Progenitor cell of endocrine pancreas (in vitro differentiated cells): ENCODE measurements around the gene ATP10A. TPM values are rescaled to one million over a fixed set of nuclear protein-coding genes. Genes with fewer than 3 reads are reported as not detected.

Source experiments
- DNase-seq: peaks from one replicate; pipeline ENCODE4 v3.0.0; 2021; ENCODE audit warnings: low spot score; ENCODE audit not compliant: unreplicated experiment
- H3K27ac Mint-ChIP-seq: 2 replicates; pipeline ENCODE4 v1.8.0; 2021; ENCODE audit warnings: mild to moderate bottlenecking, moderate library complexity, mixed read lengths
- H3K27me3 Mint-ChIP-seq: 2 replicates; pipeline ENCODE4 v1.8.0; 2021; ENCODE audit warnings: mixed read lengths
- H3K36me3 Mint-ChIP-seq: 2 replicates; pipeline ENCODE4 v1.8.0; 2022; ENCODE audit warnings: mixed read lengths; ENCODE audit not compliant: insufficient read depth
- H3K4me1 Mint-ChIP-seq: 2 replicates; pipeline ENCODE4 v1.8.0; 2021; ENCODE audit warnings: low read depth, mixed read lengths
- H3K4me3 Mint-ChIP-seq: 2 replicates; pipeline ENCODE4 v1.8.0; 2021; ENCODE audit warnings: low read depth, mild to moderate bottlenecking, moderate library complexity, mixed read lengths
- H3K9me3 Mint-ChIP-seq: 2 replicates; pipeline ENCODE4 v1.8.0; 2021; ENCODE audit warnings: low read depth, mixed read lengths
- CTCF ChIP-seq: fragments of 200-600 bp; sonication (generic); IDR thresholded peaks from one replicate; pipeline ENCODE4 v1.5.0; 2021; ENCODE audit warnings: antibody characterized with exemption, mild to moderate bottlenecking; ENCODE audit not compliant: unreplicated experiment
- total RNA-seq: library from RNA; stranded (reverse); gene quantifications from 2 replicates; pipeline ENCODE4 v1.2.1, GENCODE V29; 2021

The ATP10A gene
- total RNA-seq, 1 donor from 2014 or later = 0.07 TPM

- Mint-ChIP-seq H3K4me1 (peaks cover 5% of the 10 kb centered on the region), H3K9me3 (no peaks in the 10 kb centered on the region), H3K4me3 (no peak overlapping the region), H3K36me3 (no peaks in the 10 kb centered on the region), H3K27ac (no peak overlapping the region), H3K27me3 (peaks cover 6% of the 10 kb centered on the region)
- TF ChIP-seq CTCF = no peak
- no peak for DNase-seq
Observed at GRCh38 chr15:25738171-25738965, 124.8 kb downstream of the ATP10A start.

GRCh38 chr15:25737218-25737643, 125.9 kb downstream of the ATP10A start:
- TF ChIP-seq CTCF = no peak
- no peak overlapping the region for H3K27ac Mint-ChIP-seq
- peaks cover 5% of the 10 kb centered on the region for H3K4me1 Mint-ChIP-seq
- no peaks in the 10 kb centered on the region for H3K9me3 Mint-ChIP-seq
- no peak for DNase-seq
- no peaks in the 10 kb centered on the region for H3K36me3 Mint-ChIP-seq
- H3K27me3 Mint-ChIP-seq = peaks cover 2% of the 10 kb centered on the region
- H3K4me3 Mint-ChIP-seq = no peak overlapping the region

GRCh38 chr15:25736461-25736860, 126.7 kb downstream of the ATP10A start:
- H3K27me3 Mint-ChIP-seq = peaks cover 2% of the 10 kb centered on the region

GRCh38 chr15:25735550-25736384, 127.4 kb downstream of the ATP10A start:
- Mint-ChIP-seq H3K27ac (no peak overlapping the region), H3K9me3 (no peaks in the 10 kb centered on the region), H3K36me3 (no peaks in the 10 kb centered on the region), H3K27me3 (peaks cover 2% of the 10 kb centered on the region), H3K4me1 (peaks cover 5% of the 10 kb centered on the region), H3K4me3 (no peak overlapping the region)
- TF ChIP-seq CTCF = no peak
- DNase-seq = no peak

More at GRCh38 chr15:25736461-25736860, 126.7 kb downstream of the ATP10A start:
- no peak for TF ChIP-seq CTCF
- H3K9me3 Mint-ChIP-seq = no peaks in the 10 kb centered on the region
- H3K36me3 Mint-ChIP-seq = no peaks in the 10 kb centered on the region
- no peak for DNase-seq
- H3K27ac Mint-ChIP-seq = no peak overlapping the region
- no peak overlapping the region for H3K4me3 Mint-ChIP-seq
- peaks cover 5% of the 10 kb centered on the region for H3K4me1 Mint-ChIP-seq

- Mint-ChIP-seq H3K36me3 (no peaks in the 10 kb centered on the region), H3K27ac (no peak overlapping the region), H3K9me3 (no peaks in the 10 kb centered on the region), H3K4me1 (peaks cover 5% of the 10 kb centered on the region), H3K4me3 (no peak overlapping the region), H3K27me3 (peaks cover 2% of the 10 kb centered on the region)
- DNase-seq = no peak
- TF ChIP-seq CTCF = no peak
Observed at GRCh38 chr15:25734680-25735355, 128.3 kb downstream of the ATP10A start.
